ENCODE measurements around the gene STEAP3. TPM values are rescaled to one million over a fixed set of nuclear protein-coding genes. Genes with fewer than 3 reads are reported as not detected.

The STEAP3 gene
- total RNA-seq, 2 donors from 2014 or later, result 0.11 TPM; not detected in 1

DNA sequence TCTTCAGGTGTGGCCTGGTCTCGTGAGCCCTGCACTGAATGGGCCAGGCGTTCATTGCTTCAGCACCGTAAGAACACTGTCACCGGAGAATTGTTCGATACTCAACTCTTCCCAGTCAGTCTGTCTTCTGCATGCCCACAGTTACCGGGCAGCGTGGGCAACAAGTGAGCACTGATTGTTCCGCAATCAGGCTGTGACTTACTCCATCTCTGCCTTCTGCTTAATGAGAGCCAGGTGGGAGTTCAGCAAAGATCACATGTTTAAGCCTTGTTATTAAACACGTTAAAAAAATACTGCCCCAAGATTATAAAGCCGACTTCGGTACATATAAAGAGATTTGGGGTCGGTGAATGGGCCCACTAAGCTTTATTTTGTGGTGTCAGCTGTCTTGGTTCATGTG, 3.7 kb downstream of the STEAP3 start:
- Mint-ChIP-seq H3K27me3 (peaks cover 6% of the 10 kb centered on the region), H3K4me1 (no peaks in the 10 kb centered on the region), H3K4me3 (no peak overlapping the region), H3K27ac (no peak overlapping the region), H3K9me3 (no peaks in the 10 kb centered on the region), H3K36me3 (ENCODE audit: low read depth) (no peaks in the 10 kb centered on the region)
- no peak for ATAC-seq (replicated peaks)

DNA sequence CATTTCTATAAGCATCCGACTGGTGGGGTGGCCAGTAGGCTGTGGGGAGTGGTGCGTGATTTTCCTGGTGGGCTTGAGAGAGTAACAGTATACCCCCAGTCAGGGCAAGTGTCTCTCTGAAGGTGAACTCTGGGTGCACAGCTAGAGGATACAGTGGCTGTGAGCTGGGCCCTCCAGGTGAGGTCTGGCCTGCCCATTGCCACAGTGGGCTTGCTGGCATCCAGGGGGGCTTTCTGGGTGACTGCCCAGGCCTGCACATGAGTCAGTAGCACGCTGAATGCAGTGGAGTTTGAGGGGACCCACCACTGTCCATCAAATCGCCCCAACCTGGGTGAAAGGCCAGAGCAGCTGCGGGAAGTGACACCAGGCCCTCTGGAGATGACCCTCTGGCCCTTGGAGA, 4.5 kb downstream of the STEAP3 start:
- H3K36me3 Mint-ChIP-seq (ENCODE audit: low read depth), result no peaks in the 10 kb centered on the region
- no peaks in the 10 kb centered on the region for H3K4me1 Mint-ChIP-seq
- no peak overlapping the region for H3K4me3 Mint-ChIP-seq
- H3K9me3 Mint-ChIP-seq, result no peaks in the 10 kb centered on the region
- no peak overlapping the region for H3K27ac Mint-ChIP-seq
- ATAC-seq (replicated peaks), result no peak
- peaks cover 6% of the 10 kb centered on the region for H3K27me3 Mint-ChIP-seq

DNA sequence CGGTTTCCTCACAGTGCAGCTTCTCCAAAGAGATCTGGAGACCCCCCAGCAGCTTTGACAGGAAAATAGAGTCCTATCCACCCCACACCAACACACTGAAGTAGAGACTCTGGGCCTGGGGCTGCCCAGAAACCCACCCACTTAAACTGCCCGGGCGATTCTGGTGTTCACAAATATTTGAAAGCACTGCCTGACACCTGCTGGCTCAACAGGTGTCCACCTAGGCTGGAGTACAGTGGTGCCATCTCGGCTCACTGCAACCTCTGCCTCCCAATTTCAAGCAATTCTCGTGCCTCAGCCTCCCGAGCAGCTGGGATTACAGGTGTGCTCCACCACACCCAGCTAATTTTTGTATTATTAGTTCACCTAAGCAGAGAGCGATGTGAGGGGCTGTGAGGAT, 5.3 kb downstream of the STEAP3 start:
- Mint-ChIP-seq H3K36me3 (ENCODE audit: low read depth) (no peaks in the 10 kb centered on the region), H3K4me3 (no peak overlapping the region), H3K27ac (no peak overlapping the region), H3K27me3 (peaks cover 6% of the 10 kb centered on the region), H3K9me3 (no peaks in the 10 kb centered on the region), H3K4me1 (no peaks in the 10 kb centered on the region)
- ATAC-seq (replicated peaks), result no peak

DNA sequence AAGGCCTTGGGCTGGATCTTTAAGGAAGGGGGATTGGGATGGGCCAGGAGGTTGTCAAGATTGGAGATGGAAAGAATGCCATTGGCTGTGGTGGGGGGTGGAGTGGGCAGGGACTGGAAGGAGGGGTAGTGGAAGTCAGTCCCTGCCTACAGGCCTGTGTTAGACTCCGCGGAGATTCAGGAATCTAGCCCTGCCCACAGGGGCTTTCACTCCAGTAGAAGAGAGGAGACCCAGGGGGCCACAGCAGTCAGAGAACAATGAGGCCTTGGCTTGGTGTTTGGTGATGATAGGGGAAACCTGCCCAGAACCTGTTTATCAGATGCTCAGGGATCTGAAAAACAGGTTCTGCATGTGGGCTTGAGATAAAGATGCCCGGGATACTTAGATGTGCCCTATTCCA, 6.1 kb downstream of the STEAP3 start:
- no peak for ATAC-seq (replicated peaks)
- H3K4me1 Mint-ChIP-seq, result no peaks in the 10 kb centered on the region
- peaks cover 6% of the 10 kb centered on the region for H3K27me3 Mint-ChIP-seq
- no peak overlapping the region for H3K27ac Mint-ChIP-seq
- no peak overlapping the region for H3K4me3 Mint-ChIP-seq
- no peaks in the 10 kb centered on the region for H3K36me3 Mint-ChIP-seq (ENCODE audit: low read depth)
- no peaks in the 10 kb centered on the region for H3K9me3 Mint-ChIP-seq

DNA sequence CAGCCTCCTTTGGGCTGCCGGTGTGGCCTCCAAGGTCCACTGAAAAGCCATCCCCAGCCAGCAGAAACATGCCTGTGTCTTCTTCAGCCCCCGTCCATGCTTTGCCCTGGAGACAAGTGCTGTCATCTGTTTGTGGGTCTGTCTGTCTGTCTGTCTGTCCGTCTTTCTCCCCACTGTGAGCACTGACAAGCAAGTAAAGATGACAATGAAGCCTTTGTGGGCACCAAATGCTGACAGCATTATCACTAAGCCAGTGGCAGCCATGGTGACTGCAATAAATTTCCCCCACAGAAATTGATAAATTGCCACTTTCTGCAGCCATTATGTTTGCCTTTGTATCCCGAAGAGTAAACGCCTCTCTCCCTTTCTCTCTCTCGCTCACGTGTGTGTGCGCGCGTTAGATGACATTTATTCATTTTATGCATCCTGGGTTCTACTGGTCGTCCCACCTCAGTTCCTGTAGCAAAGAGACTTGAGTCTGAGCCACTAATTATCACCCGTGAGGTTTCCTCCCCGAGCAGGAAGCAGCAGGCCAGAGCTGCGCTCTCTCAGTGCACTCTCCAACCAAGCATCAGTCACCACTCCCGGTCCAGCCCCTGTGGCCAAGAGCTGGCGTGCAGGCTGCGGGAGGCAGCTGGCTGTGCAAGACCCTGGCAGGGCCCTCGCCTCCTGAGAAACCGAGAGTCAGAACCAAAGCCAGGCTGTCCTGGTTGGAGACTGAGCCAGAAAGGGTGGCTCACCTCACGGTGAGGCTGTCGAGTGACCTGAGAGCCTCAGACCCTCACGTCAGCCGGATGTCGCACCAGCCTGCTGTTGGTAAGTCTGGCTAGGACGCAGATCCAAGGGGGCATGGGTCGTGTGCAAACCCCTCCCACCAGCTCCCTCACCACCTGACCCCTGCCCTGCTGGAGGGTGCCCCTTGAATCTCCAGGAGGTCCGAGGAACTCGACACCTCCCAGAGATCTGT, 6.9 kb downstream of the STEAP3 start:
- H3K9me3 Mint-ChIP-seq, result no peaks in the 10 kb centered on the region
- ATAC-seq (replicated peaks), result no peak
- no peak overlapping the region for H3K27ac Mint-ChIP-seq
- H3K4me1 Mint-ChIP-seq, result no peaks in the 10 kb centered on the region
- no peak overlapping the region for H3K4me3 Mint-ChIP-seq
- peaks cover 6% of the 10 kb centered on the region for H3K27me3 Mint-ChIP-seq
- no peaks in the 10 kb centered on the region for H3K36me3 Mint-ChIP-seq (ENCODE audit: low read depth)

DNA sequence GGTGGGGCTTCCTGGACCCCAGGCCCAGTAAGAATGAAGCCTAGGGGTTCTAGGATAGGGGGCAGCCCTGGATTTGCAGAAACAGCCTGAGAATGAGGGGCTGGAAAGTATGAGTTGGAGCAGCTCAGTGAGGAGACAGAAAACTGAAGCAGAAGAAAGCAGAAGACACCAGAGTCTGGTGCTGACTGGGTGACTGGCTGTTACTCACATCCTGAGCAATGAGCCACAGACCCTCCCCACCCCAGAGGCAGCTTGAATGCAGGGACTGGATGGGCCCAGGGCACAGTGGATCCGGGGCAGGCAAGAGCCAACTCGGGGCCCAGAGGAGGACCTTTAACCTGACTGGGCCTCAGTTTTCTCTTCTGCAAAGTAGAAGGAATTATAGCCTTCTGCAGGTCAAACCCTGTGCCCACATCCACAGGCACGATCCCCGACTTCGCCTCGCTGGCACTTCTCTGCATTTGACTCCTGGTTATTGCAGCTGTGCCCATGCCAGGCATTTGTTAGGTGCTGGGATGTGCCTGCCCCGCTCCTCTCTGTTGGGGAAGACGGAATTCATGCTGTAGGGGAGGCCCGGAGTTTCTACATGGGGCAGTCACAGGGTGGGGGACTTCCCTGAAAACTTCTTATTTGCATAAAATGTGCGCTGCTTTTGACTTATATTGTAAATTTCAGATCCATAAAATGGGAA, 8.5 kb downstream of the STEAP3 start:
- peaks cover 3% of the 10 kb centered on the region for H3K27me3 Mint-ChIP-seq
- H3K36me3 Mint-ChIP-seq (ENCODE audit: low read depth), result no peaks in the 10 kb centered on the region
- no peaks in the 10 kb centered on the region for H3K4me1 Mint-ChIP-seq
- no peak for ATAC-seq (replicated peaks)
- H3K4me3 Mint-ChIP-seq, result no peak overlapping the region
- H3K27ac Mint-ChIP-seq, result no peak overlapping the region
- no peaks in the 10 kb centered on the region for H3K9me3 Mint-ChIP-seq

DNA sequence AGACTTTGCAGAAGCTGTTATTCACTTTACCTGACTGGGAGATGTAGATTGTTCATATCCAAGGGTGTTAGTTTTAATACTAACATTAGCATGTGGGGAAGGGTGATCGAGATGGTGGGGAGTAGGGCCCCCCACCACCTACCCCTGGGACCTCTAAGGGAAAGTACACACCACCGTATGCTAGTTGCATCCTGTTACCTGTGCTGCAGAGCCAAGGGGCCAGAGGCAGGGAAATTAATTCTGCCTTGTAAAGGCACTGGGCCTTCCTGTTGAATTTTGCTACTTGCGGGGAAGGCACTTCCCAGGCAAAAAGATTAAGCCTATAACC, 9.0 kb downstream of the STEAP3 start:
- no peak overlapping the region for H3K27ac Mint-ChIP-seq

DNA sequence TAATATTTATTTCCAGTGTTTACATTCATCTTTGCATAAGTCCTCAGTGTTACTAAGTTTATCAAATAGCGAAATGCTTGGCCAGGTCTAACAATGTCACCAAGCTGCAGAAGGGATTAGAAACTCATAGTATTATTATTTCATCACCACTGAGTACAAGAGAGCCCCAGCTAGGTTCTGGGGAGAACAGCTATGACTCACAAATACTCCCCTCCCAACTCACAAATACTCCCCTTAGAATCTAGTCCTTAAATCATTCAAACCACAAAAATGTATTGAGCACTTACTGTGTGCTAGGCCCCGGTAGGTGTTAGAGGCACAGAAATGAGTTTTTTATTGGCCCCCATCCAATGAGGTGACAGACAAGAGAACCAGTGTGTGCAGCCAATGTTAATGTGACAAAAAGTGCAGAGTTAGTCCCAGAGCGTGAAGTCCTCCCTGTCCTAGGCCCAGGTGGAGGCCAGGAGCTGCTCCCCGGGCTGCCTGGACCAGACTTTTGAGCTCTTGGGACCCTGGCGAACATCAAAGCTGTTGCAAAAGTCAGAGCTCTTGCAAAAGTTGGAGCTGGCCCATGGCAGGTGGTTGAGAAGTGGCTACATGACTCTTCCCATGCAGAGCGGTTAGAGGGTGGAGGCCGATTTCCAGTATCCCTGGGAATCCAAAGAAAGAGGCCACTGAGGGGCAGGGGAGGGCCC, 9.8 kb downstream of the STEAP3 start:
- peaks cover 5% of the 10 kb centered on the region for H3K27me3 Mint-ChIP-seq
- no peaks in the 10 kb centered on the region for H3K4me1 Mint-ChIP-seq
- H3K36me3 Mint-ChIP-seq (ENCODE audit: low read depth), result no peaks in the 10 kb centered on the region
- no peak for ATAC-seq (replicated peaks)
- H3K9me3 Mint-ChIP-seq, result no peaks in the 10 kb centered on the region
- no peak overlapping the region for H3K4me3 Mint-ChIP-seq
- H3K27ac Mint-ChIP-seq, result no peak overlapping the region

More for the DNA sequence above, 9.0 kb downstream of the STEAP3 start:
- Mint-ChIP-seq H3K4me1 (no peaks in the 10 kb centered on the region), H3K4me3 (no peak overlapping the region), H3K9me3 (no peaks in the 10 kb centered on the region), H3K27me3 (peaks cover 3% of the 10 kb centered on the region), H3K36me3 (ENCODE audit: low read depth) (no peaks in the 10 kb centered on the region)
- ATAC-seq (replicated peaks), result no peak

DNA sequence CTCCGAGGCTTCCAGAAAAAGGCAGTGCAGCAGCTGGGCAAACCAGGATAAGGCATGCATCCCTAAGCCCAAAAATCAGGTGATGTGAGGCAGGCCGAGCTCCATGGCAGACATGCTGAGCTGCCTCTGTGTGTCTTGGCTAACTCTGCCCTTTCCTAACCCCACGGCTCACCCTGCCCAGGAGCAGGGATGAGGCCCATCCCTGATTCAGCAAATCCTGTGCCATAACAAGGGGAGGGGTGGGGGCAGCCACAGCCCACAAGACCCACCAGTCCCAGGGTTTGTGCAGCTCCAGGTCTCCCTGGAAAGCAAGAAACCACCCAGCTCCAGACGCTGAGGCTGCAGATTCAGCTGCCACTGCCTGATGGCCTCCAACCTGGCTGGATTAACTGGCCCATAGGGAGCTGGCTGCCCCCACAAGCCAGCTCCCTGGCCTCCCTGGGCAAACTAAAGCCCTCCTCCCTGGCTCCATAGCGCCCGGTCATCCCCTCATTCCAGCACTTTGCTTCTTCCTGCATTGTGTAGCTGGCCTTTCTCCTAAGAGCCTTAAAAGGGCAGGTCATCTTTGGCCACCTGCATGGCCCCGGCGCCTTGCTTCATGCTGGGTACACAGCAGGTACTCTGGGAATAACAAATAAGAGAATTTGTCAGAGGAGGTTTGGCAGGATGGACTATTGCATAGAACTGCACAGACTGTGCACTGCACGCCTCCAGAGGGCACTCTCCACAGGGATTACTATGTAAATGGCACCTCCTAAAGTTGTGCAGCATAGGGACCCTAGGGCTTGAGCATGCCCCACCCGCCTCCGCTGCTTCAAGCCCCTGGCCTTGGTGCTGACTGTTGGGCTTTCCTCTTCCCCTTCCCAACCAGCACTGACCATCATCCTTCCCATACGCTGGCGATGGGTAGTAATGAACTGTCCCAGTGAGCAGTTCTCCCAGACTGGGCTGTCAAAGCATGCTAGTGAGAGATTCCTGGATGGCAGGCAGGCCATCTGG, 10.7 kb downstream of the STEAP3 start:
- ATAC-seq (replicated peaks), result no peak
- no peak overlapping the region for H3K4me3 Mint-ChIP-seq

DNA sequence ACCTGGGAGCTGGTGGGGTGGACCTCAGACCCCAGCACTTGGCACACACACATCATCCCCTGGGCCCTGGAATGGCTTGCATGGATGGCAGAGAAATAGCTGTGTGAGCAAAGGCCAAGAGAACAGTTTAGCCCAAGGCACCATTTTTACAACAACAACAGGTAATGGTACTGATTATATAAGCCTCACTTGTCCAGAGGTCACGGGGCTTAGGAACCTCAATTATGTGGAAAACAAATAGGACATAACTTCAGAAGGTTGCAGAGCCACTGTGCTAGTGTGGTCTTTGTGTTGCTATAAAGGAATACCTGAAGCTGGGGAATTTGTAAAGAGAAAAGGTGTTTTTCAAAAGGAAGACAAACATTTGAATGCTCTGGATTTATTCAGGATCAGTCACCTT, 13.2 kb downstream of the STEAP3 start:
- H3K9me3 Mint-ChIP-seq, result no peaks in the 10 kb centered on the region

More for the DNA sequence above, 10.7 kb downstream of the STEAP3 start:
- peaks cover 9% of the 10 kb centered on the region for H3K27me3 Mint-ChIP-seq
- no peaks in the 10 kb centered on the region for H3K36me3 Mint-ChIP-seq (ENCODE audit: low read depth)
- no peaks in the 10 kb centered on the region for H3K4me1 Mint-ChIP-seq
- H3K9me3 Mint-ChIP-seq, result no peaks in the 10 kb centered on the region
- no peak overlapping the region for H3K27ac Mint-ChIP-seq

DNA sequence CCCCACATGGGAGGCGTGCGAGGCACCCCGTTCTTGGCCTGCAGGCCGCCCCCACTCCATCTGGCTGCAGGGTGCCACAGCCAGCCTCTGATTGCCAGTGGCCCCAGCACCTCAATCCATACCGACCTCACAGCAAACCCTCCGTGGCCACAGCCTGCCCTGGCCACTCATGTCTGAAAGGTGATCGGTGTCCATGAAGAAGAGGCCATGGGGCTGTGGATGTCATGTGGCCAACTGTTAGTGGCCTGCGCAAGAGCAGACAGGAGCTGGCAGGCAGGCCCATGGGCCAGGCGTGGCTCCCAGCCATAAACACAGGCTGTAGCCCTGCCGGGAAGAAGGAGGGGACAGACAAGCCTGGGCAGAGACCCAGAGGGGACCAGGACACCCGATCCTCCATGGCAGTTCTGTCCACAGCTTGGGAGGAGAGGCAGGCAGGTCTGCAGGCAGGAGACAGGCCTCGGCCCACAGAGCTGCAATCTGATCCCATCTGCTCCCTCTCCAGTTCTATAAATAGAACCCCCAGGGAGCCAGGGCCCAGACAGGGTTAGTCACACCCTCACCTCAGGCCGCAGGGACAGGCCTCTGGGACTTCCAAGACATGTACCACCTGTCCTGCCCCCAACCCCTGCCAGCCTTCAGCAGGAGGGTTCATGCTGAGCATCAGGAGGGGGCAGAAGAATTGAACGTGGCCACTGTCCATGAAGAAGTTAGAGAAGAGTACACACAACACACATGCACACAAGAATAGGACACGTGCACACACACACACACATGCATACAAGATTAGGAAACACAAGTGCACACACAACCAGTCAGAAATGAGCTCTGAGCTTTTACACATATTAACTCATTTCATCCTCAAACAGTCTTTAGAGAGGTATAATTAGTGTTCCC, 16.9 kb downstream of the STEAP3 start:
- no peak overlapping the region for H3K4me3 Mint-ChIP-seq

More for the DNA sequence above, 13.2 kb downstream of the STEAP3 start:
- Mint-ChIP-seq H3K27ac (no peak overlapping the region), H3K36me3 (ENCODE audit: low read depth) (no peaks in the 10 kb centered on the region), H3K4me1 (no peaks in the 10 kb centered on the region), H3K27me3 (peaks cover 9% of the 10 kb centered on the region), H3K4me3 (no peak overlapping the region)
- no peak for ATAC-seq (replicated peaks)

DNA sequence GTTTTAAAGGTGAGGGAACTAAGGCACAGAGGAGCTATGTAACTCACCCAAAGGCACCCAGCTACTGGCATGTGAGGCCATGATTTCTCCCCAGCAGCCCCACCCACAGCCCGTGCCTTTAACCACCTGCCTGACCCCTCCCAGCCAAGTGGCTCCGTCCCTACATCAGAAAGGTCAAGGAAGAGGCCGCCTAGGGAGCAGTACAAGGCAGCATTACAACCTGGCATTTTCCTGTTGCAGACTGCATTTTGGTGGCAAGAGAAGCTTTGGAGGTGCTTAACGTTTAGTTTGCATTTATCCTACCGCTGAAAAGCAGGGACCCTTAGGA, 17.5 kb downstream of the STEAP3 start:
- Mint-ChIP-seq H3K9me3 (no peaks in the 10 kb centered on the region), H3K4me3 (no peak overlapping the region), H3K27ac (no peak overlapping the region), H3K36me3 (ENCODE audit: low read depth) (no peaks in the 10 kb centered on the region), H3K27me3 (peaks cover 6% of the 10 kb centered on the region), H3K4me1 (no peaks in the 10 kb centered on the region)
- no peak for ATAC-seq (replicated peaks)

More for the DNA sequence above, 16.9 kb downstream of the STEAP3 start:
- Mint-ChIP-seq H3K36me3 (ENCODE audit: low read depth) (no peaks in the 10 kb centered on the region), H3K4me1 (no peaks in the 10 kb centered on the region), H3K27me3 (peaks cover 6% of the 10 kb centered on the region), H3K27ac (no peak overlapping the region), H3K9me3 (no peaks in the 10 kb centered on the region)
- ATAC-seq (replicated peaks), result no peak
